ENCODE data around the gene TMEM175.

The TMEM175 gene

GRCh38 chr4:1002631-1003251 lies 70.5 kb downstream of the TMEM175 start:
- no peaks in the 10 kb centered on the region for H3K36me3 ChIP-seq (ENCODE audit: control insufficient read depth in 2 of 2, insufficient read depth in 2 of 2, low read length in 2 of 2)
- no peak overlapping the region for H3K27ac ChIP-seq (ENCODE audit: low read length)
- H3K27me3 ChIP-seq (ENCODE audit: control insufficient read depth in 1 of 2, insufficient read depth in 2 of 2, low read length in 2 of 2): peaks cover 60 to 75% of the 10 kb centered on the region in 2 donors
- peaks cover 26% of the 10 kb centered on the region for H3K4me1 ChIP-seq (ENCODE audit: control insufficient read depth, insufficient read depth, low read length)
- H3K4me3 ChIP-seq (ENCODE audit: low read length in 2 of 2): no peak overlapping the region
- H3K9me3 ChIP-seq (ENCODE audit: control insufficient read depth in 2 of 2, low read length in 2 of 2): no peaks in the 10 kb centered on the region
- no peak overlapping the region for H3K9ac ChIP-seq (ENCODE audit: low read length in 2 of 2)

GRCh38 chr4:1003271-1004070 lies 71.2 kb downstream of the TMEM175 start:
- H3K9me3 ChIP-seq (ENCODE audit: control insufficient read depth in 2 of 2, low read length in 2 of 2): no peaks in the 10 kb centered on the region
- no peaks in the 10 kb centered on the region for H3K36me3 ChIP-seq (ENCODE audit: control insufficient read depth in 2 of 2, insufficient read depth in 2 of 2, low read length in 2 of 2)
- peaks cover 58 to 68% of the 10 kb centered on the region in 2 donors for H3K27me3 ChIP-seq (ENCODE audit: control insufficient read depth in 1 of 2, insufficient read depth in 2 of 2, low read length in 2 of 2)
- no peak overlapping the region for H3K4me3 ChIP-seq (ENCODE audit: low read length in 2 of 2)
- no peak overlapping the region for H3K27ac ChIP-seq (ENCODE audit: low read length)
- H3K4me1 ChIP-seq (ENCODE audit: control insufficient read depth, insufficient read depth, low read length): peaks cover 21% of the 10 kb centered on the region
- no peak overlapping the region for H3K9ac ChIP-seq (ENCODE audit: low read length in 2 of 2)

GRCh38 chr4:1004071-1004418 lies 71.8 kb downstream of the TMEM175 start:
- Histone ChIP-seq H3K36me3 (ENCODE audit: control insufficient read depth in 2 of 2, insufficient read depth in 2 of 2, low read length in 2 of 2) (no peaks in the 10 kb centered on the region), H3K4me3 (ENCODE audit: low read length in 2 of 2) (no peak overlapping the region), H3K27ac (ENCODE audit: low read length) (no peak overlapping the region), H3K4me1 (ENCODE audit: control insufficient read depth, insufficient read depth, low read length) (peaks cover 26% of the 10 kb centered on the region), H3K9ac (ENCODE audit: low read length in 2 of 2) (no peak overlapping the region), H3K27me3 (ENCODE audit: control insufficient read depth in 1 of 2, insufficient read depth in 2 of 2, low read length in 2 of 2) (peaks cover 59 to 65% of the 10 kb centered on the region in 2 donors), H3K9me3 (ENCODE audit: control insufficient read depth in 2 of 2, low read length in 2 of 2) (no peaks in the 10 kb centered on the region)

DNA sequence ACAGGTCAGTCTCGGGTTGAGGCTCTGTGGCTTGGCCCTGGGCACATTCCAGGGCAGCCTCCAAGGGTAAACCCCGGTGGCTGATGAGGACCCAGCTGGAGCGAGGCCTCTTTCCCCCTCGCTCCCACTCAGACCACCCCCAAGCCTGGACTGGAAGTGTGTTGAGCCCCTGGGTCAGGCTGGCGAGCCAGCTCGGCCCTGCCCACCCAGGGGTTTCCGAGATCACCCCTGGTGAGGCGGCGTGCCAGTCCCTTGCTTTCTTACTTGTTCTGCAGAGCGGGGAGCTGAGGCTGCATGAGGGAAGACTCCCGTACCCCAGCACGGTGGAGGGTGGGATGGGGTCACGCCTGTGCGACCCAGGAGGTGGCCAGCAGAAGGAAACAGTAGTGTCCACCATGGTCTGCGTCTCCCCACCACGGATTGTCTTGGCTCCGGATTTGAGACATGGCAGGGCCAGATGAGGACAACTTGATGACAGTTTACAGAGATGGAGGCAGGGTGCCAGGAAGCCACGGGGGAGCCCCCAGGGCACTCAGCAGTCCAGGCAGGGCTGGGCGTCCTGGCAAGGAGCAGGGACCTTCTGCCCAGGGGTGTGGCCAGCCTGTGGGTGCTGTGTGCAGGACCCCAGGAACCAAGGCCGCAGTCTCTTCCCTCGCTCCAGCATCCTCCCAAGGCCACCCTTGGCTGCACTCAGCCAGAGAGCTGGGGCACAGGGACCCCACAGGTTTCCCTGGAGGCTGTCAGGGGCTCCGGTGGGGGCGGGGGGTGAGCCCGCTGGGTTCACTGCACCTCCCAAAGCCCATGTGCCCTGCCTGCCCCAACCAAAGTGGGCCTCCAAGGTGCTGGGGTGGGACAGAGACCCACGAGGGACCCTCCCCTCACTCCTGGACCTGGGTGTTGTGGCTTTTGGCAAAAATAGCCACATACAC lies 72.6 kb downstream of the TMEM175 start:
- Histone ChIP-seq H3K27ac (ENCODE audit: low read length) (no peak overlapping the region), H3K27me3 (ENCODE audit: control insufficient read depth in 1 of 2, insufficient read depth in 2 of 2, low read length in 2 of 2) (peaks cover 56 to 65% of the 10 kb centered on the region in 2 donors), H3K9me3 (ENCODE audit: control insufficient read depth in 2 of 2, low read length in 2 of 2) (no peaks in the 10 kb centered on the region), H3K9ac (ENCODE audit: low read length in 2 of 2) (no peak overlapping the region), H3K4me1 (ENCODE audit: control insufficient read depth, insufficient read depth, low read length) (peaks cover 30% of the 10 kb centered on the region), H3K4me3 (ENCODE audit: low read length in 2 of 2) (no peak overlapping the region), H3K36me3 (ENCODE audit: control insufficient read depth in 2 of 2, insufficient read depth in 2 of 2, low read length in 2 of 2) (no peaks in the 10 kb centered on the region)

- Histone ChIP-seq H3K27me3 (ENCODE audit: control insufficient read depth in 1 of 2, insufficient read depth in 2 of 2, low read length in 2 of 2) (peaks cover 38 to 45% of the 10 kb centered on the region in 2 donors), H3K9me3 (ENCODE audit: control insufficient read depth in 2 of 2, low read length in 2 of 2) (no peaks in the 10 kb centered on the region), H3K4me1 (ENCODE audit: control insufficient read depth, insufficient read depth, low read length) (peaks cover 41% of the 10 kb centered on the region), H3K36me3 (ENCODE audit: control insufficient read depth in 2 of 2, insufficient read depth in 2 of 2, low read length in 2 of 2) (no peaks in the 10 kb centered on the region), H3K4me3 (ENCODE audit: low read length in 2 of 2) (no peak overlapping the region), H3K27ac (ENCODE audit: low read length) (no peak overlapping the region), H3K9ac (ENCODE audit: low read length in 2 of 2) (no peak overlapping the region)
Measured at GRCh38 chr4:1006856-1007255, 74.6 kb downstream of the TMEM175 start.
